Kidney (tissue), 14 donors: ENCODE data around the gene NIPBL. TPM values are rescaled to one million over a fixed set of nuclear protein-coding genes. Genes with fewer than 3 reads are reported as not detected.

Experiments used
- DNase-seq, 5 donors: peaks; one replicate each; pipeline ENCODE4 v3.0.0-alpha.2; 2013 to 2020
- FAIRE-seq: peaks from 2 replicates; lab custom pipeline; 2012; peaks lifted over from hg19 to GRCh38; lab: Jason Lieb, UNC
- H3K27ac ChIP-seq, 2 donors: one replicate each; pipeline ENCODE4 v1.7.0; 2013; ENCODE audit warnings: low read depth in 2 of 2, low read length in 2 of 2, inconsistent platforms in 1 of 2
- H3K27me3 ChIP-seq: one replicate; pipeline ENCODE4 v1.7.1; 2013; ENCODE audit warnings: low read length, inconsistent platforms; ENCODE audit not compliant: control insufficient read depth, insufficient read depth
- H3K36me3 ChIP-seq, 3 donors: one replicate each; pipeline versions ENCODE4 v1.7.0 to v1.7.1; 2013; ENCODE audit warnings: low read length in 3 of 3, control low read depth in 1 of 3, inconsistent platforms in 1 of 3; ENCODE audit not compliant: insufficient read depth in 3 of 3, control insufficient read depth in 2 of 3
- H3K4me1 ChIP-seq, 3 donors: one replicate each; pipeline versions ENCODE4 v1.7.0 to v1.7.1; 2013; ENCODE audit warnings: low read length in 3 of 3, inconsistent platforms in 1 of 3, low read depth in 1 of 3; ENCODE audit not compliant: control insufficient read depth in 2 of 3, insufficient read depth in 2 of 3
- H3K4me3 ChIP-seq, 3 donors: one replicate each; pipeline versions ENCODE4 v1.7.0 to v1.8.1; 2013; ENCODE audit warnings: low read length in 3 of 3, control low read depth in 1 of 3, inconsistent platforms in 1 of 3
- H3K9ac ChIP-seq, 3 donors: one replicate each; pipeline versions ENCODE4 v1.7.0 to v1.7.1; 2013; ENCODE audit warnings: low read length in 3 of 3, control low read depth in 1 of 3, inconsistent platforms in 1 of 3
- H3K9me3 ChIP-seq, 3 donors: one replicate each; pipeline versions ENCODE4 v1.7.0 to v1.7.1; 2013; ENCODE audit warnings: low read length in 3 of 3, control low read depth in 1 of 3, inconsistent platforms in 1 of 3; ENCODE audit not compliant: control insufficient read depth in 2 of 3, insufficient read depth in 1 of 3
- intact Hi-C: fragments of 100-400 bp; cut with DNase I; formaldehyde crosslinking; loops from one replicate; pipeline ENCODE4 v1.11.1; 2022
- polyA plus RNA-seq: library from polyadenylated mRNA; stranded (reverse); fragments of 350-450 nt; fragmentation: Illumina TruSeq; extraction: RNeasy Lipid Tissue Mini Kit (QIAGEN cat#74804); gene quantifications from one replicate; pipeline ENCODE4 v1.2.3, GENCODE V29; 2014; ENCODE audit warnings: low read depth, low replicate concordance; ENCODE audit not compliant: insufficient read depth
- total RNA-seq: library from RNA; stranded (reverse); fragmentation: NEBNext Ultra II Directional; extraction: Animal tissue kit (Norgen Biotek cat#: 25700); gene quantifications from one replicate; pipeline ENCODE4 v1.2.1, GENCODE V29; 2021
- TF ChIP-seq, protein P1 (sequence below): IDR thresholded peaks from 3 replicates; pipeline ENCODE4 v1.5.1; 2012; ENCODE audit warnings: mild to moderate bottlenecking, moderate library complexity, borderline replicate concordance; ENCODE audit not compliant: insufficient read depth; ENCODE audit errors: extremely low read depth
- donor health status: control.
- donor health status: control.
- donor health status: control.
- donor health status: control.
- donor health status: control.
- donor health status: DM: yes; HTN: yes; CAD: no.
- donor health status: Normal renal cell carcinoma (clear cell type).

The NIPBL gene
- total and polyA plus RNA-seq, 2 donors from 2014 or later, result 12.4 to 65.5 TPM

DNA sequence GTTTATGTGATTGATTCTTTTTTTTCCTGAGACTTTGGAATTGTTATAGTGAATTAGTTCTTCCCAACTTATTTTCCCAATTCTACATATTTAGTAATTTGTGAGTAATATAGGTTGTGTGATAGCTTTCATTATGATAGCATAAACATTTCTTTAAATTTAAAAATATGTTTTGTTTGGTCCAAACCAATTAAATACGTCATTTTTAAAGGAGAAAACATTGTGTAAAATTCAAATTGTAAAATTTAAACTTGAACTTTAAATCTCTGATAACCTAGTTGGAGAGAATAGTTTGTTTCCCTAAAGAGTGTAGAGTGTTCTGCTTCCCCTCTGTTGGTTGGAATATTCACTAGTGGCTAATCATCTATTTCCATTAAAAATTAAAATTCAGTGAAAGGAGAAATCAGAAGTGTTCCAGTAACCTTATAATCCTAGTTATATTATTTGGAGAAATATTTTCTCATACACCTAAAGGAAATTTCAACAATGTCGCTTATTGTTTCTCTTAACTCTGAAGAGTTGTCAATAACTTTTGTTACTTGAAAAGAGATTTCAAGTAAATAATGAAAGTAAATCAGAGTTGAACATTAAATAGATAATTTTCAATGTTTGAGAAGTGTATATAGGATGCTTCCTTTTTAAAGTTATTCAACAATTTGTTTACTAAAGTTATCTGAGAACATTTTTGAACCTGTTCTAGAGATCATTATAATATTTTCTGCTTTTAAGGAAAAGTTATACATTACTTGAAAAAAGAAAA lies 2.9 kb downstream of the NIPBL start:
- TF ChIP-seq, protein P1, sequence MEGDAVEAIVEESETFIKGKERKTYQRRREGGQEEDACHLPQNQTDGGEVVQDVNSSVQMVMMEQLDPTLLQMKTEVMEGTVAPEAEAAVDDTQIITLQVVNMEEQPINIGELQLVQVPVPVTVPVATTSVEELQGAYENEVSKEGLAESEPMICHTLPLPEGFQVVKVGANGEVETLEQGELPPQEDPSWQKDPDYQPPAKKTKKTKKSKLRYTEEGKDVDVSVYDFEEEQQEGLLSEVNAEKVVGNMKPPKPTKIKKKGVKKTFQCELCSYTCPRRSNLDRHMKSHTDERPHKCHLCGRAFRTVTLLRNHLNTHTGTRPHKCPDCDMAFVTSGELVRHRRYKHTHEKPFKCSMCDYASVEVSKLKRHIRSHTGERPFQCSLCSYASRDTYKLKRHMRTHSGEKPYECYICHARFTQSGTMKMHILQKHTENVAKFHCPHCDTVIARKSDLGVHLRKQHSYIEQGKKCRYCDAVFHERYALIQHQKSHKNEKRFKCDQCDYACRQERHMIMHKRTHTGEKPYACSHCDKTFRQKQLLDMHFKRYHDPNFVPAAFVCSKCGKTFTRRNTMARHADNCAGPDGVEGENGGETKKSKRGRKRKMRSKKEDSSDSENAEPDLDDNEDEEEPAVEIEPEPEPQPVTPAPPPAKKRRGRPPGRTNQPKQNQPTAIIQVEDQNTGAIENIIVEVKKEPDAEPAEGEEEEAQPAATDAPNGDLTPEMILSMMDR, result no peak
- Histone ChIP-seq H3K27ac (no peak overlapping the region), H3K9ac (peak overlapping the region; percentile 45 to 99 (median 65)), H3K4me3 (peak overlapping the region; percentile 96 to 100 (median 97)), H3K4me1 (peaks cover 3 to 18% (median 6%) of the 10 kb centered on the region in 3 donors), H3K27me3 (no peaks in the 10 kb centered on the region), H3K9me3 (no peaks in the 10 kb centered on the region), H3K36me3 (no peaks in the 10 kb centered on the region)
- intact Hi-C loops, result no loop called here
- DNase-seq (peak in 1 of 5 donors; percentile 10), FAIRE-seq (no peak)

DNA sequence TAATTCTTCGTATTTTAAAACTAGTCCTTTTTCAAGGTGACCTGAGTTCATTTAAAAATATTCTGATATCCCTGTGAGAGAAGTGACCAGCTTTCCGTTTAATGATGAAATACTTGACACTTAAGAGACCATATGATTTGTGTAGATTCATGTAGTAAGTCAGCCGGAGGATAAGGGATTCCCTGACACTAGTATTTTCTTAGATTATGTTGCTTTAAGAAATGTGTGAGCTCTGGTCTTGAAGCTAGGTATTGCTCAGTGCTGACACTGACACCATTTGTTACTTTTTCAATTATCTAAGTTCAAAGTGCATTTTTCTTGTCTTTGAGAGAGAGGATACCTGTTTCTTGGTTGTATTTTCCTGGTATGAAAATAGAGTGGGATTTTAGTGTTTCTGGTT lies 4.2 kb downstream of the NIPBL start:
- intact Hi-C loops, result no loop called here

DNA sequence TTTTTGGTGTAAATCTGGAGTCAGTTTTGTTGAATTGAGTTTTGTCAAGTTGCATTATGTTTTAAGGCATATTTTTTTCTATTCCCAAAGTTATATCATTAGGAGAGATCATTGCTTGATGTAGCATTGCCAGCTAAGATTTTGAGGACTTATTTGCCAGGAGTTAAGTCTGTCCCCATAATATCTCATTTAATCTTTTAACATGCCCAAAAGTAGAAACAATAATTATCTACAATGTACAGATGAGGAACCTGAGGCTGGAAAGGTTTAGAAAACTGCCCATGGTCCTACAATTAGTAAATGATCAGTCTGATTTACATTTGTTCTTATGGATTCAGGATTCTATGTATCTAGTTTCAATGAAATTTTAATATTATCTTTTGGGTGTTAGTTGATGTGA lies 4.7 kb downstream of the NIPBL start:
- Histone ChIP-seq H3K9ac (peak overlapping the region in 1 of 3 donors; percentile 17), H3K4me3 (no peak overlapping the region), H3K27me3 (no peaks in the 10 kb centered on the region), H3K4me1 (peaks cover 2 to 13% (median 9%) of the 10 kb centered on the region in 3 donors), H3K27ac (no peak overlapping the region), H3K9me3 (no peaks in the 10 kb centered on the region), H3K36me3 (no peaks in the 10 kb centered on the region)
- TF ChIP-seq, protein P1, result no peak
- FAIRE-seq, result no peak
- intact Hi-C loops, result no loop called here
- no peak for DNase-seq

More for the DNA sequence above, 4.2 kb downstream of the NIPBL start:
- H3K4me1 ChIP-seq, result peaks cover 2 to 13% (median 6%) of the 10 kb centered on the region in 3 donors
- H3K4me3 ChIP-seq, result peak overlapping the region in 2 of 3 donors; percentile 27 to 48
- FAIRE-seq, result no peak
- no peak overlapping the region for H3K9ac ChIP-seq
- no peaks in the 10 kb centered on the region for H3K36me3 ChIP-seq
- H3K27me3 ChIP-seq, result no peaks in the 10 kb centered on the region
- no peak overlapping the region for H3K27ac ChIP-seq
- no peaks in the 10 kb centered on the region for H3K9me3 ChIP-seq
- TF ChIP-seq, protein P1, result no peak
- DNase-seq, result peak in 1 of 5 donors; percentile 22
